HG03095 (cell line): Measurements from ENCODE around the gene TXNRD1.
"Not testable (repeated sequence)": the region's sequence is repeated elsewhere in the genome, so short reads cannot be mapped to it uniquely, and the experiment has no call there.

Source experiments
- ATAC-seq: cut with Tn5 transposase; IDR thresholded peaks from one replicate; pipeline ENCODE4 v1.9.1; 2021; ENCODE audit warnings: moderate library complexity; ENCODE audit not compliant: unreplicated experiment

The TXNRD1 gene

DNA sequence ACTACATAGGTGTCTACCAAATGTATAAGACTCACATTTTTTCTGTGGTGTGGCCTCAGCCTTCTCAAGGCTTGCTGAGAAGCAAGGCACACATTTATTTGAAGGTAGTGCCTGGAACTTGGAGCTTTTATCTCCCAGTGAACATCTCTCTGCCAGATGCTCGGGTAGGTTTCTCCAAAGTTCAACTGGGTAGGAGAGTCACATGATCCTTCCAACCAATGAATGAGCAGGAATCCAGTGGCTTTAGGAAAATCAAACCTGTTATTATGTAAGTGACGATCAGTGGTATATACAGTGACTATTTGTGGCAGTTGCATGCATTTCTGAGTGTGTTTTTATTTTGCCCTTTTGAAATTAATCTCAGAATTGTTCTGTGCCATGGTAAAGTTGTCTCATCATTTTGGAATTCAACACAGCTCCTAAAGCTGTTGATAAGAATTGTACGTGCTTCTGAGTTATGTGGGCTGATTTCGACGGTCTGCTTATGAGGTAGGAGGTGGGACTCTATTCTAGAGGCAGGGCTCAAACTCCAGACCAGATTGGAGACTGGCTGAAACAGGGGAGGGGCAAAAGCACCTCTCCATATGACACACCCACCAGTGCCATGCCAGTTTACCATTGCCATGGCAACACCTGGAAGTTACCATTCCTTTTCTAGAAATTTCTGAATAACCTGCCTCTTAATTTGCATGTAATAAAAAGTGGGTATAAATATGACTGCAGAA is 145.6 kb downstream of the TXNRD1 start:
- ATAC-seq: no peak

DNA sequence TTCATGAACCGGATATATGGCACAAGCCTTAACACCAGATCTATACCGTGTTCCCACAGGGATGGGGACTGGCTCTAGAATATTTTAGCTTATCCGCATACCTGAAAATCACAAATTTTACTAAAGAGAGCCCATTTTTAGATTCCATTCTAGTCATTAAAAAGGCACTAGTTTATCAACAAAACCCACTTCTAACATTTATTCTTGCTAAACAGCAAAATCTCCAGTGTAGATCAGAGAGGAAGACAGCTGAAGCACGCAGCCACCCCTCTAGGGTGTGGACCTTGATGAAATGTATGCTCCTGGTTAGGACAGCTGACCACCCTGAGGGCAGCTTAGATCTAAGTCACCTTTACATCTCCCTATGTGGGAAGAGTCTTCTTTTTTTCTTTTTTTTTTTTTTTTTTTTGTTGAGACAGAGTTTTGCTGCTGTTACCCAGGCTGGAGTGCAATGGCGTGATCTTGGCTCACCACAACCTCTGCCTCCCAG is 150.4 kb downstream of the TXNRD1 start:
- no peak for ATAC-seq

DNA sequence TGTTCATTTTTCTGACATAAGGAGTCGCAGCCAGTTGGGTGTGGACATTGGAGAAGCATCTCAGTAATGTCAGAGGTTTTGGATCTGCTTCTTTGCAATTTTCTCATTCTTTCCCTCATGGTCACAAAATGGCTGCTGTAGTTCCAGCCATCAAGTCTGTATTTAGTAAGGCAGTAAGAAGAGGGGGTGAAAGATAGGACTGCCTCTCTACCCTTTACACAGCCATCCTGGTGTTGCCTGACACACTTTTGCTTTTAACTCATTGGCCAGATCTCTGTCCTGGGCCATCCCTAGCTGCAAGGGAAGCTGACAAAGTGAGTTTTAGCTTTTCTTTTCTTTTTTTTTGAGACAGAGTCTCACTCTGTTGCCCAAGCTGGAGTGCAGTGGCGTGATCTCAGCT is 154.1 kb downstream of the TXNRD1 start:
- ATAC-seq: no peak

DNA sequence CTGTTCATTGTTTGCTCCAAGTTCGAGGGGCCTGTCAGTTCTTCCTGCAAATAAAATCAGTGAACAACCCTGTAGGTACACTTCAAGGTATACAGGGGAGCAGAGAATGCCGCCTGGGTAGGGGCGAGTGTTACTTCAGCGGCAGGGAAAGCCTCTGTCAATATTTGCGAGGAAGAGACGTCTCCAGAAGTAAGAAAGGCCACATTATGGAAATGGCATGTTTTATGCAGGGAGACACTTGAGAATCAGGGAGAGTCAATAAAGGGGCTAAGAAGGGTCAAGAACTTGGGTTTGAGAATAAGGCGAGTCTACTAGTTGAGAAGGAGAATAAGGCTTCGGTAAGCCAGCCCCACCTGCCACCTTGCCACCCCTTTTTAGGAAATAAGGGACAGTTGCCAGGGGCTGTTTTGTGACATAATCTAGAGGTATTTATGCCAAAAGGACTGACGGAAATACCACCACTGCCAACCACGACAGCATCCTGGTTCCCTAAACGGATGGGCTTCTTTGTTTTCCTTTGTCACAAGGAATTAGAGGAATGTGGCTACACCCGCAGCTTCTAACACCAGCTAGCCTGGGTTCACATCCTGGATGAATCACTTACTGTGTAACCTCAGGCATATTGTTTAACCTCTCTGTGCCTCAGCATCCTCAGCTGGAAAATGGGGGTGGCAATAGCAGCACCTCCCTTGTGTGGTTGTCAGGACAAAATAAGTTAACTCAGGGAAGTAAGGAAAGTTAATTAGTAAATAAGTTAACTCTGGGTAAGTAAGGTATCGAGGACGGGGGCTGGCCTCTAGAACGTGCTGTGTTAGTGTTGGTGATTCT is 155.7 kb downstream of the TXNRD1 start:
- no peak for ATAC-seq

DNA sequence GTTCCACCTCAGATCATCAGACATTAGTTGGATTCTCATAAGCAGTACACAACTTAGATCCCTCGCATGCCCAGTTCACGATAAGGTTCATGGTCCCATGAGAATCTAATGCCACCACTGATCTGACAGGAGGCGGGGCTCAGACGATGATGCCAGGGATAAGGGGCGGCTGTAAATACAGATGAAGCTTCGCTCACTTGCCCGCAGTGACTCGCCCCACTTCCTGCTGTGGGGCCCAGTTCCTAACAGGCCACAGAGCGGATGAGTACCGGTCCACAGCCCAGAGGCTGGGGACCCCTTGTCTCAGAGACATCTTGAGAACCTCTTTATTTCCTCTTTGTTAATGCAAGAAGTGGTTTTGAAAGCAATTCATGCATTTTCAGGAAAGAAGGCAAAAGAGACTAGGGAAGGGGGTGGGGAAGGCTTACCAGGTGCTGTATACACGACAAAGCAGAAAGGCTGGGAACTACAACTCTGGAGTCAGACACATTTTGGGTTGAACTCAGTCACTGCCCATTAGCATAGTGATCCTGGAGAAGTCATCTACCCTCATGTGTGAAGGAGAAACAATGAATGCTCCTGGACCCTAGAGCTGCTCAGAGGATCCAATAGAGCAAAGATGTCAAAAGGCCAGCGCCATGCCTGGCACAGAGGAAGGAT is 156.6 kb downstream of the TXNRD1 start:
- no peak for ATAC-seq

DNA sequence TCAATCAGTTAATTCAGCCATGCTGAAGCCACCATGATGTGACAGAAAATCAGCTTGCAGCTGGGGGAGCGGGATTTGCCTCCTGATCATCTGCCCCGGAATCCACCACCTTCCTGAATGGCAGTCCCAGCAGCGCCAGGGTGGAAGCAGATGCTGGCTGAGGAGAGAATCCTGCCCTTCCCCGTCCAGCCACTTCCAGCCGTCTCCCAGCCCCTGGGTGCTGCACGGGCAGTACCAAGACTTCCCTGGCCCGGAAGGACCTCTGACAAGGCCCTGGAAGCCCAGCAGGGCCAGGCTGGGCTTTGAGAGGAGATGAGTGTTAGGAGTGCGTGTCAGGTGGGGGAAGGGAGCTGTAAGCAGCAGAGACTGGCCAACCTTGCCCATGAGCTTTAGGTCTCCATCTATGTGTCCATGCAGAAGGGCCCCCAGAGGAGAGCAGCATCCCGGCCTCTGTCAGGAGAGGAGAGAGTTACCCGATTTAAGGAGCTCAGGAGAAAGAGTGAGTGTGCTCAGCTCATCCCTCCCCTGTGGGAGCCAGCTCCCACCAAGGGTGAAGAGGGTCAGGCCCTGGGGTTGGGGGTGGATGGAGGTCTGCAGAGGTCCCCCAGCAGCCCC is 157.2 kb downstream of the TXNRD1 start:
- no peak for ATAC-seq

DNA sequence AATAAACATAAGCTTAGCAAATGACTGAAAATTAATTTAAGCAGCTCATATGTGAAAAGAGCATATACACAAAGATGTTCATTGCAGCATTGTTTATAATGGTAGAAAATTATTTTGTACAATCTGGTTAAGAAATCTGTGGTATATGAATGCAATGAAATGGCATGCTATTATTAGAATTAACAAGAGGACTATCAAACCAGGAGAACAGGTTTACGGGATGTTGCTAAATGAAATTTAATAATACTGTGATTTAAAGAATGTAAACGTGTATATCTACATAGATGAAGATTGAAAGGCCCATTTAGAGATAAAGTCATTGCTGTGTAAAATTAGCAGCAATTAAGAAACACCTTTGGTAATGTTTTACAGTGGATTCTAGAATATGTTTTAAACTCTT is 158.5 kb downstream of the TXNRD1 start:
- ATAC-seq: no peak

DNA sequence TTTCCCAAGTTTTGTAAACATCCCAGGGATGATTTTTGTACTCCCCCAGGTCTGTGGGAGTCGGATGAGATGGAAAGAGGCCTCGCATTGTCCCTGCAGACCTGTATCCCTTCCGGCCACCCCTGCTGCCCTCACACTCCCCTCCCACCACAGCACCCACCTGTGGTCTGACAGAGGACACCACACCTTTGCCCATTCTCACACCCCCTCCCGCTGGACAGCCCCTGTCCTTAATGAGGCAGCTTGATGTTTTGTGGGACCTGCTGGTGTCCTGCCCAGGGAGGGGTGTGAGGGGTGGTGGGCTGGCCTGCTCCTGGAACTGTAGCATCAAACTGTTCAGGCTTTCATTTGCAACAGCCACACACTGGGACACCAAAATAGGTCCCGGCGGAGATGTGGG is 159.2 kb downstream of the TXNRD1 start:
- ATAC-seq: no peak

DNA sequence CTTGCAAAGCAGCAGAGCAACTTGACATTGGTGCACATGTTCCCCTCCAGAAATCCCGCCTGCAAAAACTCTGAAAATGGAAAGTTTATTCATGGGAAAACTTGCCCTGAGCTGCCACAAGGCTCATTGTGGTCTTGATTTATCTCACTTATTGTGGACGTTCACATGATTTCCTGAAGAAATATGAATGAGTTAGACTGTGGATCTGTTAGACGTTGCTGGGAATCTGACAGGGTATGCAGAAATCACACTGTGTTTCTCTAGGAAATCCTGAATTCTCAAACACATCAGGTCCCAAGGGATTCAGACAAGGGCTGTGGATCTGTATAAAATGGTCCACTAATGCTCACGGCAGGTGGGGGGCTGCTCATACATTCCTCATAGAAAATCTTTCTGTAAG is 160.2 kb downstream of the TXNRD1 start:
- no peak for ATAC-seq

DNA sequence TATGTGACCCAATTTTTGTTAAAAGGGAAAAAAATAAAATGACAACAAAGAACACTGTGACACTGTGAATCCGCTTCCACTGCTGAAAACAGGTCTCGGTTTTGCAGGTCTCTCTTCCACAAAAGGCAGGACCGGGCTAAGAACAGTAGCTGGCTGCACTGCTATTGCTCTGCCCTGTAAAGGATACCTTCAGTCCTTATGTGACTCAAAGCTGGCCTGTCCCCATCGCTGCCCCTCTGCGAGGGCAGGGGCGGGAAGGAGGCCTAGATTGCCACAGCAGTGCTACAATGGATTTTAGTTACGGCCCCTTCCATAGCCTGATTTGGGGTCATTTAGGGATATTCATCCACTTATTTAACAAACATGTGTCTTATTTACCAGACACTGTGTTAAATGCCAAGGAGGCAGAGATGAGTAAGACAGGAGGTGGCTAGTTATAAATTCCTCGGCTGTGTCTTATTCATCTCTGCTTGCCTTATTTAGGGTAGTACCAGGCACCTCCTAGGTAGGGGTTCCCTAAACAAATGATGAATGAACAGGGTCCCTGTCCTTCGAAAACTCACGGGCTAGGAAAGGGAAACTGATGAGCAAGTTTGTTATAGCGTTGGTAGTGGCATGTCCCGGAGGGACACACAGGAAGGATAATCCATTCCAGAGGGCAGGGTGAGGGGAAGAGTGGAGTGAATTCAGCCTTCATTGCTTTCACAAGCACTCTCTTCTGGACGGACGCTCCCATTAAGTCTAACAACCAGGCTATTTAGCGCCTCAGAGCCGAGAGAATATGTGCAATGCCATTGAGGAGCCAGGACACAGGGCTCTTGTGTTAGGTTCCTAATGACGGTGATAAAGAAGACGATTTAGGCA is 161.3 kb downstream of the TXNRD1 start:
- no peak for ATAC-seq

DNA sequence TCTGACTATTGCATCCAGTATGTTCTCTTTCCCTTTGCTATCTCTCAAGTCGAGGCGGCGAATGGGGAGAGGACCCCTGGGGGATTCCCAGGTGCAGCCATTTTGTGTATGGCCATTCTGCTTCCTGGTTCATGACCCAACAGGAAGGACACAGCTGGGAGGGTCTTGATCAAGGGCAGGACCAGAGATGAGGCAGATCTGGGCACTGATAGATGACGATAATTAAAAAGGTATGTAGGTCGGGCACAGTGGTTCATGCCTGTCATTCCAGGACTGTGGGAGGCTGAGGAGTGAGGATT is 161.9 kb downstream of the TXNRD1 start:
- ATAC-seq: no peak

DNA sequence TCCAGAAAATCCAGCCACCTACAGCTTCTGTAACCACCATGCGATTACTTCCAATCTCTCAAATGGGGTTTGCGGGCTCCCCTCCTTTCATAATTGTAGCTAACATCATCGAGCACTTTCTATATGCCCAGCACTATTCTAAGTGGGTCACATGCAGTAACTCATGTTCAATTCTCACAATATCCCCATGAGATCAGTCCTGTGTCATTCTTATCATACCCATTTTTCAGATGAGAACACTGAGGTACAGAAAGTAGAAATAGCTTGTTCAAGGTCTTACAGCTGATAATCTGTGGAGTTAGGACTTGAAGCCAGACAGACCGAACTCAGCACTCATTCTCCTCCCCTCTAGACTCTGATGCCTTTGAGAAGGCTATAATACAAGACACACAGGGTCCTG is 162.8 kb downstream of the TXNRD1 start:
- no peak for ATAC-seq

DNA sequence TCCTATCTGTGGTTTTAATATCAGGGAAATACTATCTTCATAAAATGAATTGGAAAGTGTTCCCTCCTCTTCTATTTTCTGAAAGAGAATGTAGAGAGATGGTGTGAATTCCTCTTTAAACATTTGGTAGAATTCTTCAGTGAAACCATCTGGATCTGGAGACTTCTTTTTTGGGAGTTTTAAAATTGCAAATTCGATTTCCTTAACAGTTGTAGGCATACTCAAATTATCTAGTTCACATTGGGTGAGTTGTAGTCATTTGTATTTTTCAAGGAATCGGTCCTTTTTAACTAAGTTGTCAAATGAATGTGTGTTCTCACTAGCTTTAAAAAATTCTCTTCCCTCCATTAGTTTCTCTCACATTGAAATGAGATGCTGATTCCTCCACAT is 165.8 kb downstream of the TXNRD1 start:
- no peak for ATAC-seq

DNA sequence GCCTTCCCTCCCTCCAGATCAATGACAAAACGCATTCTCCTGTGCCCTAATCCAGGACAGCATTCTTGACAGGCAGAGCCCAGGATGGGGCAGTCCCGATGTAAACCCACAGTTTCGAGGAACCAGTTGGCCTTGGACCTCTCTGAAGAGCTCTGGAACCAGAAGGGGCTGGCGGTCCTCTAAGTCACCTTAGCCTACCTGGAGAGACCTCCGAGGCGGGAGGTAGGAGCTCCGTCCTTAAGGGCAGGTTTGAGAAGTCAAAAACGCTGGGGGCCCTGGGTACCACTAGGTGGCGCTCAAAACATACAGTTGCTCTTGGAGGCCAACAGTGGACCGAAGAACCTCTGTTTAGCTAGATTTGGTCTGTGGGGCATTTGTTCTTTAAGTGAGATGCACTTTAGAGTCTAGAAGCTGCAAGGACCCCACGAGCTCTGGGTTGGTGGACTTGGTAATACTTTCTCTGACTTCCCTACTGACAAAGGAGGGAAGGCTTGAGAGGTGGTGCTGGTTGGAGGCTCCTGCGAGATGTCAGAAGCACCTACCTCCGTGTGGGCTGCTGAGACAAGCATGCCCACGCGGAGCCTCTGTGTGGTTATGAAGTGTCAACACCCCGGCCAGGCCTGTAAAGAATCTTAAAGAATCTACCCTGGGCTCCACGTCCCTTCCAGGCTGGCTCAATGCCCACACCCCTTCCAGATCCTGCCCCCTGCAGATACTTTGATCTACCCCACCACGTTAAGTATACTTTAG is 166.3 kb downstream of the TXNRD1 start:
- ATAC-seq: no peak

DNA sequence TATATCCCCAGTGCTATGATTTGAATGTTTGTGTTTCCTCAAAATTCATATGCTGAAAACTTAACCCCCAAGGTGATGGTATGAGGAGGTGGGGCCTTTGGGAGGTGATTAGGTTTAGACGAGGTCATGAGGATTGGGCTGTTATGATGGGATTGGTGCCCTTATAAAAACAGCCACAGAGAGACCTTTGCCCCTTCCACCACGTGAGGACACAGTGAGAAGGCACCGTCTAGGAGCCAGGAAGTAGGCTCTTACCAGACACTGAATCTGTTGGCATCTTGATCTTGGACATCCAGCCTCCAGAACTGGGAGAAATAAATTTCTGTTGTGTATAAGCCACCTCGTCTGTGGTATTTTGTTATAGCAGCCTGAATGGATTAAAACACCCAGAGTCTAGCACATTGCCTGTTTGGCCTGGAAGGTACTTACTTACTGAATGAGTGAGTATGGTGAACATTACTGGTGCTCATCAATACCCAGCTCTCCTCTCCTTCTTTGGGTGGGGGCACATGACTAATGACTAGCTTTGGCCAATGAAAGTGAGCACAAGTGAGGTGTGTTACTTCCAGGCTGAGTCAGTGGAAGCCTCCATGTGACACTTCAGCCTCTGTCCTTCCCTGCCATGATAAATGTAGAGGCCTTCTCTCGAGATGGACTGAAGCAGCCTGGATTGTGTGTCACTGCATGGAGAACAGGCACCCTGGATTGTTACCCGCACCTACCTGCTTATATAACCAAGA is 168.7 kb downstream of the TXNRD1 start:
- no peak for ATAC-seq

DNA sequence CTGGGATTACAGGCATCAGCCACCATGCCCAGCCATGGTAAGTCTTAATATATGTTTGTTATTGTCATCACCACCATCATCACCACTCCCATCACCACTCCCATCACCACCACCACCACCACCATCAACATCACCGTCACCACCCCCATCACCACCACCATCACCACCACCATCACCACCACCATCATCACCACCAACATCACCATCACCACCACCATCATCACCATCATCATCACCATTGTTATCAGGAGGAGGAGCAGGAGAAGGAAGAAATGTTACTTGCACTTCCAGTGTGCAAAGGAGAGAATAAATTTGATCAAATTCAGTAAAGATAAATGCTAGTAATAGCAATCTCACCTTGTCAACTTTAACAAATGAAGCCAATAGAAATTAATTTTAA is 169.9 kb downstream of the TXNRD1 start:
- ATAC-seq: no peak

DNA sequence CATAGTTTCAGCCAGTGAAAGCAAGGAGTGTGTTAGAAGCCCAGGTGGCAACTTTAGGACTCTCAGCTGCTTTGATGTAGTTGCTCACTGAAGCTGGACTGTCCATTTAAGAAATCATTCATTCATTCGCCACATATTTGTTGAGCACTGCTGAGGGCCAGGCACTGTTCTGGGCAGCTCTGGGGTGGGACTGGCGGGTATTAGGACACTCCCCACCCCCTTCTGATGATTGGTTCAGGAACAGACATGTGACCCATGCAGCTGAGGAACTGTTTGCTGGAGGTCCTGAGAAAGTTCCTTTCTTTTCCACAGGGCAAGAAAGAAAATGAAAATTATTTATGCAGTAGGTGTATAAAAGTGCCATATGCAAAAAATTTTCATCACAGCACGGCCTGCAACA is 170.9 kb downstream of the TXNRD1 start:
- no peak for ATAC-seq

DNA sequence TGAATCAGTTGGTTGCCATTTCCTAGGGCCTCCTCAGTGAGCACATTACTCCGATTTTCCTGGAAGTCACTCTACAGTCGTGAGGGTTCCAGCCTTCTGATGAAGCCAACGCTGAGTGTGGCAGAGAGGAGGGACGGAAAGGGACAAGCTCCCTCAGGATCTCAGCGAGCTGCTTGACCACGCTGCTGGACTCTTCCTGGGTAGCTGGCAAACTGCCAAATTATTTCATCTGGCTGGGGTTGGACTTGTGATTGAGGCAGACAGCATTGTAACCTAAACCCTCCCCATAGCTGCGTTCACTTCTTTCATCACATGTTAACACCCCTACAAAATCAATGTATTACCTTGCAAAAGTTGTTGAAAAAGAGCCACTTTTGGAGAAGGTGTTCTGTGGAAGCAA is 171.6 kb downstream of the TXNRD1 start:
- no peak for ATAC-seq

DNA sequence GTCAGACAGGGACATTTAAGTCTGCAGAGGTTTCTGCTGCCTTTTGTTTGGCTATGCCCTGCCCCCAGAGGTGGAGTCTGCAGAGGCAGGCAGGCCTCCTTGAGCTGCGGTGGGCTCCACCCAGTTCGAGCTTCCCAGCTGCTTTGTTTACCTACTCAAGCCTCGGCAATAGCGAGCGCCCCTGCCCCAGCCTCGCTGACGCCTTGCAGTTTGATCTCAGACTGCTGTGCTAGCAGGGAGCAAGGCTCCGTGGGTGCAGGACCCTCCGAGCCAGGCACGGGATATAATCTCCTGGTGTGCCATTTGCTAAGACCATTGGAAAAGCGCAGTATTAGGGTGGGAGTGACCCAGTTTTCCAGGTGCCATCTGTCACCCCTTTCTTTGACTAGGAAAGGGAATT is 178.5 kb downstream of the TXNRD1 start:
- ATAC-seq: not testable (repeated sequence)
